ENCODE measurements around the gene INF2. TPM values are rescaled to one million over a fixed set of nuclear protein-coding genes. Genes with fewer than 3 reads are reported as not detected.

Gene INF2
- total and polyA plus RNA-seq, 9 of the 15 experiments (the other 6 are each of a cell fraction or from before 2014, with no cell fraction given) = 0.56 to 31.3 (median 7.8) TPM

DNA sequence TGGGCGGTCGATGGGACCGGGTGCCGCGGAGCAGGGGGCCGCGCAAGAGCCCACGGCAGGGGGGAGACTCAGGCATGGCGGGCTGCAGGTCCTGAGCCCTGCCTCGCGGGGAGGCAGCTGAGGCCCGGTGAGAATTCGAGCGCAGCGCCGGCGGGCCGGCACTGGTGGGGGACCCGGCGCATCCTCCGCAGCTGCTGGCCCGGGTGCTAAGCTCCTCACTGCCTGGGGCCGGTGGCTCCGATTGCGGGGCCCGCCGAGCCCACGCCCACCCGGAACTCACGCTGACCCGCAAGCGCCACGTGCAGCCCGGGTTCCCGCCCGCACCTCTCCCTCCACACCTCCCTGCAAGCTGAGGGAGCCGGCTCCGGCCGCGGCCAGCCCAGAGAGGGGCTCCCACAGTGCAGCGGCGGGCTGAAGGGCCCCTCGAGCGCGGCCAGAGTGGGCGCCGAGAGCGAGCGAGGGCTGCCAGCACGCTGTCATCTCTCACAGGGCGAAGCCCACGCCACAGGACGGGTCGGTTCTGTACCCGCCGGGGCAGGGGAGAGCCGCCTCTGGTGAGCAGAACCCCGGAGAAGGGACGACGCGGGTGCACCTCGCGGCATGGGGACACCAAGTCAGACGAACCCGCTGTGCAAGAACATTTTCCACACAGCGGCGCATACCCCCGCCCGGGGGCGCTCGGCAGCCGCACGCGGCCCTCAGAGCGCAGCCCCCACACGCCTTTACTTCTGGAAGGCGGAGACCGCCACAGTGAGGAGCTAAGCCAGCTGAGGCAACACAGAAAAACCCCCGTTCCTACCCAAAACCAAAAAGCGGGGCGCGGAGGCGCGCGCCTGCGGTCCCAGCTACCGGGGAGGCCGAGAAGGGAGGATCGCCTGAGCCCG lies 62.4 kb downstream of the INF2 start (continued):
- TF ChIP-seq, protein P1, sequence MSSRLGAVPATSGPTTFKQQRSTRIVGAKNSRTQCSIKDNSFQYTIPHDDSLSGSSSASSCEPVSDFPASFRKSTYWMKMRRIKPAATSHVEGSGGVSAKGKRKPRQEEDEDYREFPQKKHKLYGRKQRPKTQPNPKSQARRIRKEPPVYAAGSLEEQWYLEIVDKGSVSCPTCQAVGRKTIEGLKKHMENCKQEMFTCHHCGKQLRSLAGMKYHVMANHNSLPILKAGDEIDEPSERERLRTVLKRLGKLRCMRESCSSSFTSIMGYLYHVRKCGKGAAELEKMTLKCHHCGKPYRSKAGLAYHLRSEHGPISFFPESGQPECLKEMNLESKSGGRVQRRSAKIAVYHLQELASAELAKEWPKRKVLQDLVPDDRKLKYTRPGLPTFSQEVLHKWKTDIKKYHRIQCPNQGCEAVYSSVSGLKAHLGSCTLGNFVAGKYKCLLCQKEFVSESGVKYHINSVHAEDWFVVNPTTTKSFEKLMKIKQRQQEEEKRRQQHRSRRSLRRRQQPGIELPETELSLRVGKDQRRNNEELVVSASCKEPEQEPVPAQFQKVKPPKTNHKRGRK (tag; IDR thresholded peaks at IDR 0.05) = no peak
- no peak for TF ChIP-seq TAL1 (IDR thresholded peaks at IDR 0.05)
- TF ChIP-seq, protein P2, sequence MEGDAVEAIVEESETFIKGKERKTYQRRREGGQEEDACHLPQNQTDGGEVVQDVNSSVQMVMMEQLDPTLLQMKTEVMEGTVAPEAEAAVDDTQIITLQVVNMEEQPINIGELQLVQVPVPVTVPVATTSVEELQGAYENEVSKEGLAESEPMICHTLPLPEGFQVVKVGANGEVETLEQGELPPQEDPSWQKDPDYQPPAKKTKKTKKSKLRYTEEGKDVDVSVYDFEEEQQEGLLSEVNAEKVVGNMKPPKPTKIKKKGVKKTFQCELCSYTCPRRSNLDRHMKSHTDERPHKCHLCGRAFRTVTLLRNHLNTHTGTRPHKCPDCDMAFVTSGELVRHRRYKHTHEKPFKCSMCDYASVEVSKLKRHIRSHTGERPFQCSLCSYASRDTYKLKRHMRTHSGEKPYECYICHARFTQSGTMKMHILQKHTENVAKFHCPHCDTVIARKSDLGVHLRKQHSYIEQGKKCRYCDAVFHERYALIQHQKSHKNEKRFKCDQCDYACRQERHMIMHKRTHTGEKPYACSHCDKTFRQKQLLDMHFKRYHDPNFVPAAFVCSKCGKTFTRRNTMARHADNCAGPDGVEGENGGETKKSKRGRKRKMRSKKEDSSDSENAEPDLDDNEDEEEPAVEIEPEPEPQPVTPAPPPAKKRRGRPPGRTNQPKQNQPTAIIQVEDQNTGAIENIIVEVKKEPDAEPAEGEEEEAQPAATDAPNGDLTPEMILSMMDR (IDR thresholded peaks at IDR 0.05 in 2 of 3, conservative IDR thresholded peaks at IDR 0.05 in 1 of 3; ENCODE audit: insufficient read depth in 2 of 3, low read depth in 1 of 3, low read length in 3 of 3) = peak; percentile 53 to 71 (median 57); a peak in 5 of 6 replicates
- TF ChIP-seq, protein P3, sequence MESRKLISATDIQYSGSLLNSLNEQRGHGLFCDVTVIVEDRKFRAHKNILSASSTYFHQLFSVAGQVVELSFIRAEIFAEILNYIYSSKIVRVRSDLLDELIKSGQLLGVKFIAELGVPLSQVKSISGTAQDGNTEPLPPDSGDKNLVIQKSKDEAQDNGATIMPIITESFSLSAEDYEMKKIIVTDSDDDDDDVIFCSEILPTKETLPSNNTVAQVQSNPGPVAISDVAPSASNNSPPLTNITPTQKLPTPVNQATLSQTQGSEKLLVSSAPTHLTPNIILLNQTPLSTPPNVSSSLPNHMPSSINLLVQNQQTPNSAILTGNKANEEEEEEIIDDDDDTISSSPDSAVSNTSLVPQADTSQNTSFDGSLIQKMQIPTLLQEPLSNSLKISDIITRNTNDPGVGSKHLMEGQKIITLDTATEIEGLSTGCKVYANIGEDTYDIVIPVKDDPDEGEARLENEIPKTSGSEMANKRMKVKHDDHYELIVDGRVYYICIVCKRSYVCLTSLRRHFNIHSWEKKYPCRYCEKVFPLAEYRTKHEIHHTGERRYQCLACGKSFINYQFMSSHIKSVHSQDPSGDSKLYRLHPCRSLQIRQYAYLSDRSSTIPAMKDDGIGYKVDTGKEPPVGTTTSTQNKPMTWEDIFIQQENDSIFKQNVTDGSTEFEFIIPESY (CRISPR knock-in tag; IDR thresholded peaks at IDR 0.05) = peak; percentile 86
- 0 out of 2 replicates have a peak, but pooled peaks have one; percentile 26 for TF ChIP-seq TAF7 (tag; IDR thresholded peaks at IDR 0.05)
- no peak for TF ChIP-seq ZNF668 (CRISPR knock-in tag; IDR thresholded peaks at IDR 0.05)
- no peak for TF ChIP-seq SMARCE1 (IDR thresholded peaks at IDR 0.05)
- peak; percentile 71; the same call in 1 of the 2 replicates for TF ChIP-seq ZBTB7A (IDR thresholded peaks at IDR 0.05; ENCODE audit: borderline replicate concordance, control insufficient read depth, low read depth, low read length)
- TF ChIP-seq, protein P4, sequence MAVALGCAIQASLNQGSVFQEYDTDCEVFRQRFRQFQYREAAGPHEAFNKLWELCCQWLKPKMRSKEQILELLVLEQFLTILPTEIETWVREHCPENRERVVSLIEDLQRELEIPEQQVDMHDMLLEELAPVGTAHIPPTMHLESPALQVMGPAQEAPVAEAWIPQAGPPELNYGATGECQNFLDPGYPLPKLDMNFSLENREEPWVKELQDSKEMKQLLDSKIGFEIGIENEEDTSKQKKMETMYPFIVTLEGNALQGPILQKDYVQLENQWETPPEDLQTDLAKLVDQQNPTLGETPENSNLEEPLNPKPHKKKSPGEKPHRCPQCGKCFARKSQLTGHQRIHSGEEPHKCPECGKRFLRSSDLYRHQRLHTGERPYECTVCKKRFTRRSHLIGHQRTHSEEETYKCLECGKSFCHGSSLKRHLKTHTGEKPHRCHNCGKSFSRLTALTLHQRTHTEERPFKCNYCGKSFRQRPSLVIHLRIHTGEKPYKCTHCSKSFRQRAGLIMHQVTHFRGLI (CRISPR knock-in tag; IDR thresholded peaks at IDR 0.05) = no peak
- TF ChIP-seq, protein P5, sequence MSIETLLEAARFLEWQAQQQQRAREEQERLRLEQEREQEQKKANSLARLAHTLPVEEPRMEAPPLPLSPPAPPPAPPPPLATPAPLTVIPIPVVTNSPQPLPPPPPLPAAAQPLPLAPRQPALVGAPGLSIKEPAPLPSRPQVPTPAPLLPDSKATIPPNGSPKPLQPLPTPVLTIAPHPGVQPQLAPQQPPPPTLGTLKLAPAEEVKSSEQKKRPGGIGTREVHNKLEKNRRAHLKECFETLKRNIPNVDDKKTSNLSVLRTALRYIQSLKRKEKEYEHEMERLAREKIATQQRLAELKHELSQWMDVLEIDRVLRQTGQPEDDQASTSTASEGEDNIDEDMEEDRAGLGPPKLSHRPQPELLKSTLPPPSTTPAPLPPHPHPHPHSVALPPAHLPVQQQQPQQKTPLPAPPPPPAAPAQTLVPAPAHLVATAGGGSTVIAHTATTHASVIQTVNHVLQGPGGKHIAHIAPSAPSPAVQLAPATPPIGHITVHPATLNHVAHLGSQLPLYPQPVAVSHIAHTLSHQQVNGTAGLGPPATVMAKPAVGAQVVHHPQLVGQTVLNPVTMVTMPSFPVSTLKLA (conservative IDR thresholded peaks at IDR 0.05) = peak; percentile 48 to 61
- TF ChIP-seq ZNF780A (CRISPR knock-in tag; IDR thresholded peaks at IDR 0.05) = no peak
- no peak for TF ChIP-seq CHD2 (IDR thresholded peaks at IDR 0.05; ENCODE audit: low read depth, low read length)
- TF ChIP-seq, protein P6, sequence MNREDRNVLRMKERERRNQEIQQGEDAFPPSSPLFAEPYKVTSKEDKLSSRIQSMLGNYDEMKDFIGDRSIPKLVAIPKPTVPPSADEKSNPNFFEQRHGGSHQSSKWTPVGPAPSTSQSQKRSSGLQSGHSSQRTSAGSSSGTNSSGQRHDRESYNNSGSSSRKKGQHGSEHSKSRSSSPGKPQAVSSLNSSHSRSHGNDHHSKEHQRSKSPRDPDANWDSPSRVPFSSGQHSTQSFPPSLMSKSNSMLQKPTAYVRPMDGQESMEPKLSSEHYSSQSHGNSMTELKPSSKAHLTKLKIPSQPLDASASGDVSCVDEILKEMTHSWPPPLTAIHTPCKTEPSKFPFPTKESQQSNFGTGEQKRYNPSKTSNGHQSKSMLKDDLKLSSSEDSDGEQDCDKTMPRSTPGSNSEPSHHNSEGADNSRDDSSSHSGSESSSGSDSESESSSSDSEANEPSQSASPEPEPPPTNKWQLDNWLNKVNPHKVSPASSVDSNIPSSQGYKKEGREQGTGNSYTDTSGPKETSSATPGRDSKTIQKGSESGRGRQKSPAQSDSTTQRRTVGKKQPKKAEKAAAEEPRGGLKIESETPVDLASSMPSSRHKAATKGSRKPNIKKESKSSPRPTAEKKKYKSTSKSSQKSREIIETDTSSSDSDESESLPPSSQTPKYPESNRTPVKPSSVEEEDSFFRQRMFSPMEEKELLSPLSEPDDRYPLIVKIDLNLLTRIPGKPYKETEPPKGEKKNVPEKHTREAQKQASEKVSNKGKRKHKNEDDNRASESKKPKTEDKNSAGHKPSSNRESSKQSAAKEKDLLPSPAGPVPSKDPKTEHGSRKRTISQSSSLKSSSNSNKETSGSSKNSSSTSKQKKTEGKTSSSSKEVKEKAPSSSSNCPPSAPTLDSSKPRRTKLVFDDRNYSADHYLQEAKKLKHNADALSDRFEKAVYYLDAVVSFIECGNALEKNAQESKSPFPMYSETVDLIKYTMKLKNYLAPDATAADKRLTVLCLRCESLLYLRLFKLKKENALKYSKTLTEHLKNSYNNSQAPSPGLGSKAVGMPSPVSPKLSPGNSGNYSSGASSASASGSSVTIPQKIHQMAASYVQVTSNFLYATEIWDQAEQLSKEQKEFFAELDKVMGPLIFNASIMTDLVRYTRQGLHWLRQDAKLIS (CRISPR knock-in tag; IDR thresholded peaks at IDR 0.05) = no peak

Measured in K562 (cell line).